Endothelial cell of umbilical vein (primary cell): ENCODE data around the gene AMTN. TPM values are rescaled to one million over a fixed set of nuclear protein-coding genes. Genes with fewer than 3 reads are reported as not detected.
A peak's percentile ranks its signal among the peaks of the same experiment; 100 is the strongest.

ENCODE experiments used
- BruUV-seq: library from RNA; stranded (reverse); fragments of 400-500 nt; replicated peaks from 2 replicates; lab custom pipeline; 2021; lab: Mats Ljungman, UMichigan
- CTCF ChIA-PET: fragments of 300-600, 350-600 bp; sonication (Branson Sonifier 250); formaldehyde crosslinking; loops from one replicate; lab custom pipeline; 2021; ENCODE audit warnings: antibody characterized with exemption, inconsistent platforms; lab: Charles Lee
- POLR2A ChIA-PET: fragments of 300-600, 350-600 bp; sonication (Branson Sonifier 250); formaldehyde crosslinking; loops from one replicate; lab custom pipeline; 2021; ENCODE audit warnings: antibody characterized with exemption, inconsistent platforms; lab: Charles Lee
- DNase-seq: peaks from one replicate; pipeline ENCODE4 v3.0.0-alpha.2; 2011; ENCODE audit warnings: low read depth, low spot score
- FAIRE-seq: peaks from 2 replicates; lab custom pipeline; 2011; peaks lifted over from hg19 to GRCh38; lab: Jason Lieb, UNC
- H2AFZ ChIP-seq: 2 replicates; pipeline ENCODE4 v1.6.0; 2012; ENCODE audit warnings: low read depth, low read length, control low read depth, inconsistent platforms
- H3K27ac ChIP-seq: 2 replicates; pipeline ENCODE4 v1.5.1; 2011; ENCODE audit warnings: low read depth, mild to moderate bottlenecking, control low read depth, low read length, moderate library complexity; ENCODE audit not compliant: insufficient read depth
- H3K27me3 ChIP-seq, 2 experiments: 2 replicates each; pipeline versions ENCODE4 v1.6.0 to v1.6.1; 2011; ENCODE audit warnings: low read length in 2 of 2, mixed read lengths in 1 of 2; ENCODE audit not compliant: control insufficient read depth in 2 of 2, insufficient read depth in 2 of 2
- H3K36me3 ChIP-seq, 2 experiments: 2 replicates in 1 of 2; 3 replicates in 1 of 2; pipeline ENCODE4 v1.5.1; 2011; ENCODE audit warnings: low read length in 2 of 2, mild to moderate bottlenecking in 1 of 2, moderate library complexity in 1 of 2; ENCODE audit not compliant: control insufficient read depth in 2 of 2, insufficient read depth in 2 of 2; ENCODE audit errors: extremely low read depth in 1 of 2
- H3K4me1 ChIP-seq: 3 replicates; pipeline ENCODE4 v1.5.1; 2011; ENCODE audit warnings: mild to moderate bottlenecking, low read length; ENCODE audit not compliant: control insufficient read depth, insufficient read depth; ENCODE audit errors: extremely low read depth
- H3K4me2 ChIP-seq: 2 replicates; pipeline ENCODE4 v1.6.1; 2011; ENCODE audit warnings: low read length, control low read depth, mixed read lengths; ENCODE audit not compliant: insufficient read depth
- H3K4me3 ChIP-seq, 3 experiments: fragments of 200-600 bp in 1 of 3; sonication (generic), shearing (Covaris generic) in 1 of 3; replicated peaks in 1 of 3; 2 replicates each; pipeline ENCODE4 v1.5.1; 2011 to 2016; ENCODE audit warnings: control low read depth in 3 of 3, low read length in 3 of 3, mild to moderate bottlenecking in 2 of 3, inconsistent platforms in 1 of 3, low read depth in 1 of 3, moderate library complexity in 1 of 3; ENCODE audit not compliant: insufficient read depth in 1 of 3
- H3K79me2 ChIP-seq: 2 replicates; pipeline ENCODE4 v1.6.0; 2012; ENCODE audit warnings: low read length, inconsistent platforms; ENCODE audit not compliant: control insufficient read depth, insufficient read depth
- H3K9ac ChIP-seq: replicated peaks from 2 replicates; pipeline ENCODE3; 2011; ENCODE audit warnings: low read length, control low read depth; ENCODE audit not compliant: insufficient read depth; ENCODE audit errors: extremely low read depth
- H3K9me1 ChIP-seq: replicated peaks from 3 replicates; pipeline ENCODE4 v1.6.0; 2011; ENCODE audit warnings: mild to moderate bottlenecking, low read length; ENCODE audit not compliant: control insufficient read depth, insufficient read depth; ENCODE audit errors: extremely low read depth
- H3K9me3 ChIP-seq: replicated peaks from 2 replicates; pipeline ENCODE4 v1.5.1; 2012; ENCODE audit warnings: low read length, inconsistent platforms; ENCODE audit not compliant: control insufficient read depth, insufficient read depth
- H4K20me1 ChIP-seq: replicated peaks from 2 replicates; pipeline ENCODE3; 2011; ENCODE audit warnings: mild to moderate bottlenecking, low read length; ENCODE audit not compliant: control insufficient read depth, insufficient read depth; ENCODE audit errors: extremely low read depth
- CTCF ChIP-seq, 2 donors: IDR thresholded peaks; 1 replicate in 1 of 2; 2 replicates in 1 of 2; pipeline ENCODE4 v1.5.1; 2011; ENCODE audit warnings: low read length in 2 of 2, mild to moderate bottlenecking in 2 of 2, moderate library complexity in 2 of 2, control low read depth in 1 of 2, inconsistent platforms in 1 of 2, low read depth in 1 of 2; ENCODE audit not compliant: insufficient read depth in 1 of 2; ENCODE audit errors: extremely low read depth in 1 of 2
- GATA2 ChIP-seq: IDR thresholded peaks from 2 replicates; pipeline ENCODE4 v1.7.0; 2011; ENCODE audit warnings: low read depth, mild to moderate bottlenecking, moderate library complexity, mixed read lengths, low read length; ENCODE audit not compliant: insufficient read length, insufficient read depth
- JUN ChIP-seq: IDR thresholded peaks from 2 replicates; pipeline ENCODE4 v1.6.1; 2011; ENCODE audit warnings: borderline replicate concordance, low read depth; ENCODE audit not compliant: insufficient read length, insufficient read depth
- MAX ChIP-seq: IDR thresholded peaks from 2 replicates; pipeline ENCODE4 v1.6.1; 2011; ENCODE audit not compliant: insufficient read depth, insufficient read length
- MYC ChIP-seq: IDR thresholded peaks from one replicate; pipeline ENCODE4 v1.6.1; 2011; ENCODE audit warnings: mild to moderate bottlenecking, low read depth, low read length
- POLR2A ChIP-seq: IDR thresholded peaks from 2 replicates; pipeline ENCODE4 v1.6.1; 2012; ENCODE audit warnings: low read depth, mild to moderate bottlenecking, control low read depth, low read length
- POLR2AphosphoS5 ChIP-seq: IDR thresholded peaks from 2 replicates; pipeline ENCODE4 v1.6.1; 2012; ENCODE audit warnings: low read depth, mild to moderate bottlenecking, control low read depth, low read length, moderate library complexity; ENCODE audit not compliant: insufficient read depth
- dilution Hi-C: fragments of 300-500 bp; cut with MboI; formaldehyde crosslinking; loops from one replicate; pipeline ENCODE4 v1.15.0; 2019; ENCODE audit warnings: low sequenced_read_pairs; ENCODE audit not compliant: extremely low pct_ligation_motif_present
- intact Hi-C: fragments of 100-400 bp; cut with micrococcal nuclease; formaldehyde crosslinking; loops from one replicate; pipeline ENCODE4 v1.10.0; 2022
- polyA plus RNA-seq, 4 experiments: library from polyadenylated mRNA; depleted of rRNA in 3 of 4; stranded (reverse) in 3 of 4; unstranded in 1 of 4; fragments of >200 nt; gene quantifications; 2 replicates each; pipeline versions ENCODE4 v1.2.1 to v1.2.3, GENCODE V29; 2011 to 2012; ENCODE audit warnings: missing spikeins in 1 of 4
- total RNA-seq: library from RNA; stranded (reverse); gene quantifications from 2 replicates; pipeline ENCODE4 v1.2.3, GENCODE V29; 2021

AMTN gene
- total and polyA plus RNA-seq, 2 donors (not counting 3 experiments of a cell fraction or from before 2014, with no cell fraction given) = 0.95 TPM; not detected in 1

- DNase-seq (peak; percentile 47), FAIRE-seq (peak; percentile 88)
- TF ChIP-seq MAX = no peak
- TF ChIP-seq POLR2A = no peak
- peak; percentile 53 to 61 for TF ChIP-seq CTCF (IDR thresholded peaks at IDR 0.05; ENCODE audit: extremely low read depth in 1 of 2, insufficient read depth in 1 of 2, low read depth in 1 of 2, low read length in 2 of 2)
- Histone ChIP-seq H3K79me2 (no peaks in the 10 kb centered on the region), H3K4me3 (no peak overlapping the region), H2AFZ (no peak overlapping the region), H3K9me1 (no peaks in the 10 kb centered on the region), H3K9ac (no peak overlapping the region), H3K27me3 (no peaks in the 10 kb centered on the region), H3K36me3 (no peaks in the 10 kb centered on the region), H3K4me1 (no peaks in the 10 kb centered on the region), H3K9me3 (no peaks in the 10 kb centered on the region), H3K27ac (no peak overlapping the region), H3K4me2 (no peak overlapping the region), H4K20me1 (no peaks in the 10 kb centered on the region)
- POLR2A ChIA-PET = no interaction called here
- dilution Hi-C loops = no loop called here
- CTCF ChIA-PET = interaction anchor here (0.6 to 2.1 kb wide), 14 partner anchors 8 to 1241 kb away, joined by 3 to 13 read pairs (median 4); no protein-coding TSS in a partner anchor
- intact Hi-C loops = loop anchor here (2.0 to 5.0 kb wide), 3 partner anchors 662 to 1243 kb away; no protein-coding TSS in a partner anchor
- no TSS peak for BruUV-seq
Observed at GRCh38 chr4:70559211-70559830, 41.0 kb downstream of the AMTN start.

- Histone ChIP-seq H3K9me3 (no peaks in the 10 kb centered on the region), H3K27me3 (no peaks in the 10 kb centered on the region), H3K4me2 (no peak overlapping the region), H3K36me3 (no peaks in the 10 kb centered on the region), H3K4me3 (no peak overlapping the region), H3K79me2 (no peaks in the 10 kb centered on the region), H3K27ac (no peak overlapping the region), H3K4me1 (no peaks in the 10 kb centered on the region), H4K20me1 (no peaks in the 10 kb centered on the region), H2AFZ (no peak overlapping the region), H3K9me1 (no peaks in the 10 kb centered on the region), H3K9ac (no peak overlapping the region)
- dilution Hi-C loops = no loop called here
- intact Hi-C loops = loop anchor here (2.0 to 5.0 kb wide), 3 partner anchors 663 to 1243 kb away; no protein-coding TSS in a partner anchor
- no peak for FAIRE-seq
- BruUV-seq = no TSS peak
- no peak for DNase-seq
- POLR2A ChIA-PET = no interaction called here
- no peak for TF ChIP-seq POLR2AphosphoS5
- TF ChIP-seq CTCF (IDR thresholded peaks at IDR 0.05; ENCODE audit: extremely low read depth in 1 of 2, insufficient read depth in 1 of 2, low read depth in 1 of 2, low read length in 2 of 2) = no peak
- no peak for TF ChIP-seq GATA2
- TF ChIP-seq POLR2A = no peak
- no peak for TF ChIP-seq JUN
- TF ChIP-seq MYC = no peak
- CTCF ChIA-PET = interaction anchor here (1.5 to 2.1 kb wide), 4 partner anchors 8 to 1241 kb away, joined by 6 to 13 read pairs (median 8); no protein-coding TSS in a partner anchor
Observed at GRCh38 chr4:70559924-70560323, 41.6 kb downstream of the AMTN start.
